Measurements from ENCODE around the gene C20orf204.
"Not testable (repeated sequence)": the region's sequence is repeated elsewhere in the genome, so short reads cannot be mapped to it uniquely, and the experiment has no call there.

The C20orf204 gene

GRCh38 chr20:64035933-64036345 lies at the start of gene C20orf204:
Gene C20orf204 (plus strand): TSS chr20:64036182. CDS start chr20:64036324, 142 bp downstream.
- no peak for DNase-seq

- no peak for DNase-seq
Measured at GRCh38 chr20:64000906-64001305, 35.1 kb upstream of the C20orf204 start.

- peak; percentile 91 for DNase-seq
Measured at GRCh38 chr20:64001607-64002011, 34.4 kb upstream of the C20orf204 start.

- no peak for DNase-seq
Measured at GRCh38 chr20:64003960-64004725, 31.8 kb upstream of the C20orf204 start.

- no peak for DNase-seq
Measured at GRCh38 chr20:64005394-64005793, 30.6 kb upstream of the C20orf204 start.

GRCh38 chr20:64006490-64006889 lies 29.5 kb upstream of the C20orf204 start:
- no peak for DNase-seq

GRCh38 chr20:64006902-64007301 lies 29.1 kb upstream of the C20orf204 start:
- DNase-seq = no peak

GRCh38 chr20:64009811-64010387 lies 26.1 kb upstream of the C20orf204 start:
- no peak for DNase-seq

GRCh38 chr20:64010711-64011237 lies 25.2 kb upstream of the C20orf204 start:
- DNase-seq = no peak

GRCh38 chr20:64011366-64011779 lies 24.6 kb upstream of the C20orf204 start:
- no peak for DNase-seq

GRCh38 chr20:64012385-64013154 lies 23.4 kb upstream of the C20orf204 start:
- not testable (repeated sequence) for DNase-seq

GRCh38 chr20:64015635-64016034 lies 20.3 kb upstream of the C20orf204 start:
- no peak for DNase-seq

- no peak for DNase-seq
Measured at GRCh38 chr20:64021124-64021975, 14.6 kb upstream of the C20orf204 start.

- no peak for DNase-seq
Measured at GRCh38 chr20:64022671-64023360, 13.2 kb upstream of the C20orf204 start.

GRCh38 chr20:64023361-64024140 lies 12.4 kb upstream of the C20orf204 start:
- no peak for DNase-seq

GRCh38 chr20:64024141-64024990 lies 11.6 kb upstream of the C20orf204 start:
- no peak for DNase-seq

GRCh38 chr20:64025101-64025825 lies 10.7 kb upstream of the C20orf204 start:
- no peak for DNase-seq

- no peak for DNase-seq
Measured at GRCh38 chr20:64025826-64026412, 10.1 kb upstream of the C20orf204 start.

Data from NCI-H2107 (cell line).